ENCODE data around the gene ADAM12.

DNA sequence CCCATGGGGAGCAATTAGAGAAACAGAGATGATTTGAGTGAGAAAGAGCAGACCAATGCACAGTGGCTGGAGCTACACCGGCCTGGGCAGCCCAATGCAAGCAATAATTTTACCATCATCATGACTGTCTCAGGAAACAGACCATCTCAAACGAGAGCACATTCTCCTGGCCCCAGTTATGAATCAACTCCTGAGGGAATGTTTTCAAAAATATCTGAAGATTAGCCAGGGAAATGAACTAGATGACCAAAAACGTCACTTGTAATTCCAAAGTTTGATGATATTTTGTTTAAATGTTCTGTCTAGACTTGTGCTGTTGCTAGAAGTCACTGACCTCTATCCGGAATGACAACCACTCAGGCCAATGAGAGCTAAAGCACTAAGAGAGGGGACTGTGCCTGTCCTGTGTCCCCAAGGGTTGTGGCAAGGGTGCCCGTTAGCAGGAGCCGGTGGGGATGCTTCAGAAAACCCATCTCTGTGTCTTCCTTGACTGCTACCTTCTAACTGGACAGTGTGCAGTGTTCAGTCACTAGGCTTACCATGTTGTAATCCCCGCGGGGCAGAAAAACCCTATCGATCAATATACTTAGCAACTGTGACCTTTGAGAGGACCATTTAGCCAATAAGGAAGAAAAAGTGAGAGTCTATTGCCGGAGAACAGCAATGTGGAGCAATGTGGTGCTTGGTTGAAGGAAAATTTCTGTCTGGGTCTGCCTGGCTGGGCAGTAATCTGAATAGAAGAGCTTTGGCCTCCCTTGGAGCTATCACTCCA lies 202.4 kb downstream of the ADAM12 start:
- TF ChIP-seq EZH2 (IDR thresholded peaks at IDR 0.05; ENCODE audit: insufficient read depth, low read length) (no peak), CTCF (IDR thresholded peaks at IDR 0.05; ENCODE audit: insufficient read depth, low read depth, low read length) (no peak)

Measured in astrocyte (in vitro differentiated cells and primary cell).